Measurements from ENCODE around the gene PRKG1.
"Not testable (repeated sequence)": the region's sequence is repeated elsewhere in the genome, so short reads cannot be mapped to it uniquely, and the experiment has no call there.

PRKG1 gene

DNA sequence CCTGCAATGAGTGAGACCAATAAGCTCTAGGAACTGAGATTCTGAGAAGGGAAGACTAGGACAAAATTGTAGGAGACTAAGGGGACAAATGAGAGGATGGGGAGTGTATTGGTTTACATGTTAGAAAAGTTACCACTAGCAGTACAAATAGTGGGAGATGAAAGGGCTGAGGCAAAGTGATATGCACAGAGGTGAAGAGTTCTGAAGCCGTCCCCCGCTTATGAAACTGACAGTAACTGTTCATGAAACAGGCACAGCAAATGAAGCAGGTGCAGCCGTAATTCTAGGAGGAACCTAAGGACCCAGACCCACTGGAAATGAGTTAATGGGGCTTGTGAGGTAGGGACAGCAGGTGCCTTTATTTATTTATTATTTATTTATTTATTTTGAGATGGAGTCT lies 211.3 kb downstream of the PRKG1 start:
- no peak for DNase-seq

DNA sequence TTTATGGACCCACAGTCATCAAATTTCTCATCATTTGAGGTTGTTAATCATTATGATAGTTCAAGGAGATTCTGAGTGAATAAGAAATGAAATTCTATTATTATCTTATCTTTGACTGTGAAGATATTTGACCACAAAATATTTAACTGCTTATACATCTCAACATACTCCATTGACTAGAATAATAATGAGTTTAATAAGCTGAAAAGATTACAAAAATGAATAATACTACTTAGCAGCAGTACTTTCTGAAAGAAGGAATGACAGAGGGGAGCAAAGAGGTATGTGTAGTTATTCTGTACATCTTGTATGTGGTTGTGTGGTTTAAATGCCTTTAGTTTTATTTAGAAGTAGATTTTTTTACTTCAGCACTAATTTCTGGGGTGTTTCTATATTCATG lies 214.2 kb downstream of the PRKG1 start:
- no peak for DNase-seq

DNA sequence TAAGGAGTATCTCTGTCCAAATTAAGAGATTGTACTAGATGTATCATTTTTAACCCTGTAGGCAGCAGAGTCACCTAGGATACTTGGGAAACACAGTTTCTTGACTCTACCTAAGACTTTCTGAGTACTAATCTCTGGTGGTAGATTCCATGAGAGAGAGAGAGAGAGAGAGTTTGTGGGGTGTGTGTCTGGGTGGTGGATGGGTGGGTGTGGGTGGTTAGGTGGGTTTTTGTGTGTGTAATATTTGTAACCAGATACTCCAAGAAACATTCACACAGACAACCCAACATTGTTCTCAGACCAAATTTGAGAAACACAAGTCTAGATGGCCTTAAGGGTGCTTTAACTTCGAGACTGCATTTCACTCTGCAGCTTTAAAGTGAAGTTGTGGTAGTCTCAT lies 215.2 kb downstream of the PRKG1 start:
- no peak for DNase-seq

DNA sequence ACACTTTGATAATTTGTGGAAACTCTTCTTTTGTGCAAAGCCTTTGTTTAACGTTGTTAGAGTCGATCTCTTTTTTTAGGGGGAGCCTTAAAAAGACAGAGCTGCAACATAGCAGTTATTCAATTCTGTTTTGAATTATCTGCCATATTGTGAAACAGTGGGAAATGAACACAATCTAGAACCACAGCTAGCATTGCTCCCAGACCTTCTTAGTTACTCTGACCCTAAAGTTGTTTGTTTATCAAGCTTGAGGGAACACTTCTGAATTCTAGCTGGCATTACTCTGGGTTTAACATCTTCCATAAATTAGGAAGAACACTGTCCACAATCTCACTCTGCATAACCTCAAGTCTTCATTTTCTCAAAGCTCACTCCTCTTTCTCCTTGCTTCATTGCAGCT lies 217.7 kb downstream of the PRKG1 start:
- no peak for DNase-seq

DNA sequence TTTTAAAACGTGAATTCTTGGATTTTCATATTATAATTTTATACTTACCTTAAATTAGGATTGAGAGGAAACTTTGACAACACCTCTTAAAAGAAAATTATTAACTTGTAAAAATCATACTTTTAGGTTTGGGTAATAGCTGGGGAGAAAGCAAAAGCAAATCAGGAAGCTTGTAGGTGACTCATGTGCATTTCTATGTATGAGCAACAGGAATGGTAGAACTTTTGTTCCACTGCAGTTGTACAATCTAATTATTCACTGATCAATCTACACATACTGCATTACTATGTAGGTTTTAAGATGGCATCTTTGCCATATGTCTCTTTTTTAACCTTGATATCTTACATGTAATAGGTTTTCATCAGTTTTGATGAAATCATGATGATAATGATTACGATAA lies 223.2 kb downstream of the PRKG1 start:
- no peak for DNase-seq

DNA sequence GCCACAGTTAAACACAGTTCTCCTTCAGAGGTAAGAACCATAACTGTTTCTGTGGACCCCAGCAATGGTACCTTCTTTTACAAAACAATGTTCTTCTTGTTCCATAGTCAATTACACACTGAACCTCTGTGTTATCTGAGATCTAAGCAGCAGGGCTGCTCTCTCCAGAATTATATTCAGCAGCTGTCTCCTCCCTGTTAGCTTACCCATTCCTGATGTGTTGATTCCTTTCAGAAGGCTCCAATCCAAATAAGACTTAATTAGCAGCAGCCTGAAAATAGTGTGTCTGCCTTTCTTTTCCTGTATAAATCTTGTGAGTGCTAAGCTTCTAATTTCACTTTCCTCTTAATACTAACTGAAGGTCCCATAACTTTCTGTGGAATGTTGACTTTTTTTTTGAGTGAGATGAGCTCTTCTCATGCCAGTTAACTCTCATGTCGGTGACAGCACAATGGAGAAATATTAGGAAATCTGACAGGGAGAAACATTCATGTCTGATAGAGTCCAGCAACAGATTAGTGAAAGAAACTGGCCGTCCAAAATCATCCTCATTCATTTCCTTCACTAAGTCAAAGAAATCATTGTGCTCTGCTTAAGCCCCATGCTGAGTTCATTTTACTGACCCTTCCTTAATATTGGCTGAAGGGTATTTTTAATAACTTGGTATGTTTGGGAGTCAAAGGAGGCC lies 226.5 kb downstream of the PRKG1 start:
- no peak for DNase-seq

DNA sequence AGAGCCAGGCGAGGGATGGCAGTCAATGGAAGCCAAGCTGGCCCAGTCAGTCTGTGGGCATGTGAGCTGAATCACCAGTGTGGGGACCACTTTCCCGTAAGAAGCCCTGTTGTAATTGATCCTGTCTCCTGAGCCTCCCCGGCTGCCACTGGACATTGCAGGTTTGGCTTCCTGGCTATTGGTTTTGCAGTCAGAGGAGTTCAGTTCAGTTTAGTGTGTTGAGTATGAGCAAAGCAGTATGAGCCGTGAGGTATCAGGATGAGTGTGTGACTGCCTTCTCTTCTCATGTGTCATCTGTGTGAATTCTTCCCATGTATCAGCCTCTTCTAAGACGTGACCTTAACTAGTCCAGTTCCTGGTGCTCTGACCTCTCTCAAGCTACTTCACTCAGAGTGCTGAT lies 227.4 kb downstream of the PRKG1 start:
- DNase-seq, result no peak

DNA sequence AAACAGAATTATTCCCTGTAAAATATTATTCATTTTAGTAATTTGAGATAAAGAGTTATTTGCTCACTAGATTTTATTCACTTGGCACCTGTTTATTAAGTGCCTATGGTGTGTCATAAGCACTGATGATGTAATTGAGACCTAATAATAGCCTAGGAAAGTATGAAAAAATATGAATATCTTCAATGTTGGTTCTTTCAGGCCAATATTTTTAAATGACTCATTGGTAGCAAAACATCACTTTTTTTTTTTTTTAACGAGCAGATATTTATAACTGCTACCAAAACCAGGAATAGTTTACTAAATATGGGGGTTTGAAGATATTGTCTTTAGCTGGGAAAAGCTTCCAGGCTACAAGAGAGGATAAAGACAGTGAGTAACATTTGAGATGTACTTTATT lies 228.0 kb downstream of the PRKG1 start:
- DNase-seq, result no peak

DNA sequence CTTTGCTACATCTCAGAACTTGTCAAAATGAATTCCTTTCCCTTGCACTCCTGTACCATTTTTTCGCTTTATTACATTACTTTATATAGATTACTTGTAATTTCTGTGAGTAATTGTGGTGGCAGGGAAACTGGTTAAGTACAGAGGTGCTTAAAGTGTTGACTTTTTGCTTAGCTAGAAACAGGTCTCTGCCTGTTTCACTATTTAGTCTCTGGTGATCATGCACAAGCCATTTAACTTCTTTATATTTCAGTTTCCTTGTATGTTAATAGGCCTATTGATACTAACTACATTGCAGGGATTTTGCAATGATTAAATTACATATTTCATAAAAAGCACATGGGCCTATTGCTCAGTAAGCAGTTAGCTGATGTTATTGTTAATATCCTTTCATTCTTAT lies 233.8 kb downstream of the PRKG1 start:
- no peak for DNase-seq

DNA sequence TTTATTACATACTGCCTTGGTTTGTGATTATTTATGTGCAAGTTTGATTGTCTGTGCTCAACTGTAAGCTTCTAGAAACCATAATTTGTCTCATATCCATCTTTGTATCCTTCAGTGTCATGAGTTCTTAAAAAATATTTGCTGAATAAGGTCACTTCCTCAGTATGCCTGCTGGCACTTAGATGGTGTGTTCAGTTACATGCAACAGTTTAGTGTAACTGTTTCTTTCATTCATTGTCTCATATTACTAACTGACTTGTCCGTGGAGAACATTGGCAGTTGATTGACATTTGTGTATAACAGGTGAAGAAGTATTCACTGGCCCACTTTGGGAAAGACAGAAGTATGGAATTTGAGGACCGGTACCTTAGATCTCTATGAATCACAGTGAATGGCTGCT lies 236.9 kb downstream of the PRKG1 start:
- DNase-seq, result no peak

DNA sequence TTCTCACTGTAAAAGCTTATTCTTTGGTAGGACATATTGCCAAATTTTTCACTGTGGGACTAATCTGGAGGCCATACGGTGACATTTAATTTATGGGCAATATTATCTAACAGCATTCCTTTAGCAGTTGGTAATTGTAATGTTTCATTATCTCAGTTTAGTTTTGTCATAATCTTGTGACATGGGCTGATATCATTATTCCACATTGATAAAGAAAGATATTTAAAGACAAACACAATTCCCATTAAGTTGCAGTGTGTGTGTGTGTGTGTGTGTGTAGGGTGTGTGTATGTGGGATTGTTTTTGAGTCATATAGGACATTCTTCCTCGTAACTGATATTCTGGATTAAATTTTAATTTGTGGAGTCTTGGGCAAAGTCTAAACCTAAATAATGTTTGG lies 238.5 kb downstream of the PRKG1 start:
- no peak for DNase-seq

DNA sequence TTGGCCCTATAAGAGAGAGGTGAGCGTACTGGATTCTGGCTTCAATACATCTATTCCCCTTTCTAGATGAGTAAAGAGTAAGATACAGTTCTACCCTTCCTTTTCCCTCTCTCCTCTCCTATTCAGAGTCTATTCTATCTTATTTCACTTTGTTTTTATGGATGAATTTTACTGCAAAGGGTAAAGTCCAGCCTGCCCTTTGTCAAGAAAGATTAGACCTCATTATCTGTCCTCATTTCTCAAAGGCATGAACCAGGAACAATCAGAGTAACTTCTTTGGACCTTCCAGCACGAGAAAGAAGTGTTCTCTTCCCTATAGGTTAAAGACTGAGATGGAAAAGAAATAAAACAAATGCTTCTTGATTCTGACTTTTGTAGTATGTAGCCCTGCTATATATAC lies 239.0 kb downstream of the PRKG1 start:
- DNase-seq, result no peak

DNA sequence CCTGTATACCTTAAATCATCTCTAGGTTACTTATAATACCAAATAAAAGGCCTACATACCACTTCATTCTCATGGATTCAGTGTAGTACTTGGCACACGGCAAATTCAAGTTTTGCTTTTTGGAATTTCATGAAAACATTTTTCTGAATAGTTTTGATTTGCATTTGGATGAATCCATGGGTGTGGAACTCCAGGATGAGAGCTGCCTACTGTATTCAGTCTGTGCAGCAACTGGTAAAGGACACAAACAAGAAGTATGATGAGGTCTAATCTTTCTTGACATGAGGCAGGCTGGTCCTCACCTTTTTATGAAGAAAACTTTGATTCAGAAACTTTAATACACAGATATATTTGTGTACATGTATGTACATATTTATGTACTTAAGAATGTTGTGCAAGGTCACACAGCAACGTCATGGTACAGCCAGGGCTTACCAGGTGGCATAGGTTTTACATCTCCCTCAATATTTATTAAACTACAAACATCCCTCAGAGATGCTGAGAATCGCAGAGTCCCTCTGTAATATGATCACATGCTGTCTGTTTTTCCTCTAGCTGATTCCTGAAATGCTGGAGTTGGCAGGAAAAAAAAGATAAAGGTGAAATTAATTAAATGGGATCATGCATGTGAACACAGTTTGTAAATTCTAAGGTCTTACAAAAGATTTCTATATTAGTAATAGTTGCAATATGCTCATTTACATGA lies 239.6 kb downstream of the PRKG1 start:
- DNase-seq, result no peak

DNA sequence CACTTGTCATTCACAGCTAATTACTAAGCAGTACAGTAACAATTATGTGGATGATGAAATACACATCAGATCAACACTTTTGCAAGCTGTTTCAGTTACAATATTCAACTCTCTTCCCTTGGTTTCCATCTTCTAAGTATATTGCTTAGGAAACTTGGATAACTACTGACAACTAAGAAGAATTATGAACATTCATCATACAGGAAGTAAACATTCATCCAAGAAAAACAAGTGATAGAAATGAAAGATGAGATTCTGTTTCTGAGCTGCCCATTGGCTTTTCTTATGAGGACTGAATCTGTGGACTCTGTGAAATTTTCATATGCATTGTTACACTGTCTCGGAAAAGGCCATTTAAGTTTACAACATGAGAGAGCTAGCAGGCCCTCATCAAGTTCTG lies 240.2 kb downstream of the PRKG1 start:
- DNase-seq, result no peak

DNA sequence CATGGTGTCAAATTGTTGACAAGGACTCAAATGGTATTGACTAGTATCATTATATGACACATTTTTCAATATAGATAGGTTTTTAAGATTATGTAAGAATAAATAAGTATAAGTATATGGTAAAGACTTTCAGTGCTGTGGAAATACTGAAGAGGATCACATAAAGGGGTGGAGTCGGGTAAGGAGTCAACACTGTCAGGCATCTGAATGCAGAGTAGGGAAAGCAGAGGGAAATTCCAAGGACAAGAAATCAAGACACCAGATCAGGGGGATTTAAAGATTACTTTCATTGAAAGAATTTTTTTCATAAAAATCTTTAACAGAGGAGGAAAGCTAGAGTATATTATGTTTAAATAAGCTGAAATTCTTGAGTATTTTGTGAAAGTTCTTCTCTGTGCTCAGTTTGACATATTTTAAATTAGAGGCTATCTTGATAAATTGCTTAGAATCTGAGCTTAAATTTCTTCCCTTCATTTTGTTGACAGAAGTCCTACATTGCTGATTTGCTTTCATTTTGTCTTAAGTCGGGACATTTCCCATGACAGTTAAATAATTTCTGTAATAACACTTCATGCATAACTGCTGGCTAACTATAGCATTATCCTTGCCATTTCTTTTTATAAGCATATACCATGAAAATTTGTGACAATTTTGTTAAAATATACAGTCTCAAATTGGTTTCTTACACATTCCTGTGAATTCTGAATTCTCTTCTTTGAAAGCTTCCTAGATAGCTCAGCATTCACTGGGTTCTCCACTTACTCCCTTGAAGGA lies 244.3 kb downstream of the PRKG1 start:
- no peak for DNase-seq

DNA sequence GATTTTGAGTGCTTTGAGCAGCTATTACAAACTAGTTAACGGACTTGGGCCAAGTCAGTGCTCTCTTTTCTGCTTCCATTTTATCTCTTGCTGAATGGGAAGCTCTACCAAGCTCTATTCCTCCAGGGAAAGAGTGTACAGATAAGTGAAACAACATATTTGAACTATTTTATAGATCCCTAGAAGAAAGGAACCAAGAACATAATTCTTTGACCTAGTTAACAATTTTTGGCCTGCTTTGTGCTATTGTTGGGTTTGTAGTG lies 244.8 kb downstream of the PRKG1 start:
- DNase-seq, result no peak

DNA sequence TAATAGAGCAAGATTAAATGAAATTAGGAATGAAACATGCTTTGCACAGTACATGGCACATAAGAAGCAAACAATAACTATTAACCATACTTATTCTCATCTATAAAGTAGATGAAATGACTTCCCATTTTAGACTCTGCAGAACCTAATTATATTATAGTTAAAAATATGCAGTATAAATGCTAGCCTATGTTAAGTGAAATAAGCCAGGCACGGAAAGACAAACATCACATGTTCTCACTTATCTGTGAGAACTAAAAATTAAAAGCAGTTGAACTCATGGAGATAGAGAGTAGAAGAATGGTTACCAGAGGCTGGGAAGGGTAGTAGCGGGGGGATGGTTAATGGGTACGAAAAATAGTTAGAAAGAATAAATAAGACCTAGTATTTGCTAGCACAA lies 247.0 kb downstream of the PRKG1 start:
- no peak for DNase-seq

DNA sequence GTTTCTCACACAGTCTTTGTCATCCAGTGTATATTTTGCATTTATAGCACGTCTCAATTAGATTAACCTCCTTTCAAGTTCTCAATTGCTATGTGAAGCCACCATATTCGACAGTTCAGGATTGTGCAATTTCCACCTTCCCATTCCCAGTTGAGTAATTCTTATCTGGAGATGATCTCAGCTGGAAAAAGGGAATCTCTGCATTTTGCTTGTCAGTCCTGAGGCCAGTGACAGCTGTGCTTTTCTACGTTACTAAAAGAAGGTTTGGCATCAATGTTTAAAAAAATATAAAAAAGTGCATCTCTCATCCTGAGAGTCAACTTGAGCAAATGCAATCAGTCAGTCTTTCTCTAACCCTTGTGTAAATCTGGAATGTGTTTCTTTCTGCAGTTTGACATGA lies 247.7 kb downstream of the PRKG1 start:
- DNase-seq, result no peak

DNA sequence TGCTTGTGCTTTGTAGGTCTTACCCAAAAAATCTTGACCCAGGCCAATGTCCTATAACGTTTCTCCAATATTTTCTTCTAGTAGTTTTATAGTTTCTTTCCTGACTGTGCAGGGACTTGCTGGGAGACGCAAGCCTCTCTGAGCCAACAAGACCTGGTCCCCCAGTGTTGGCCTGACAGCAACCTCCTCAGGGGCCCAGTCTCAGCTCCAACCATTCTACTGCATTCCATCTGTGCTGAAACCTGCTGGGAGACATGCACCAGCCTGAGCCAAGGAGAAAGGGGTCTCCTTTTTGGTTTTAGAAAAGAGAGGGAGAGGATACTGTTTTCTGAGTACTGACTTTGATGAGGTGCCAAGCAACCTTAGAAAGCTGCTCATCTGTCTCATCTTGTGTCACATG lies 251.4 kb downstream of the PRKG1 start:
- no peak for DNase-seq

DNA sequence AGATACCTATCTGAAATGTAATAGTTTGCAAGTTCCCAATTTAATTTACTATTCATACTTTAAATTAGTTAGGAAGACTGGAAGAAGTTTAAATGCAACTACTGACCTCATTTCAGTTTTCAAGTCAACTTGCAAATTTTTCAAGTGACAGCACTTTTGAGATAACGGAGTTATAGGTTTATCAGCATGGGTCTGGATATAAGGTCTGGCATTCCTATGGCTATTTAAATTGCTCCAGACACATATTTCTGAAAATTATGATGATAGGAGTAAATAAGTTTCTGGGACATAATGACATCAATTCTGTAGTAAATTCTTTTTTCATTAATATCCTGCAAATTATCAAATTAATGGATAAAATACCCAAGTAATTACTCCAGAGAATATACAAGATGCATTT lies 251.9 kb downstream of the PRKG1 start:
- DNase-seq, result no peak

DNA sequence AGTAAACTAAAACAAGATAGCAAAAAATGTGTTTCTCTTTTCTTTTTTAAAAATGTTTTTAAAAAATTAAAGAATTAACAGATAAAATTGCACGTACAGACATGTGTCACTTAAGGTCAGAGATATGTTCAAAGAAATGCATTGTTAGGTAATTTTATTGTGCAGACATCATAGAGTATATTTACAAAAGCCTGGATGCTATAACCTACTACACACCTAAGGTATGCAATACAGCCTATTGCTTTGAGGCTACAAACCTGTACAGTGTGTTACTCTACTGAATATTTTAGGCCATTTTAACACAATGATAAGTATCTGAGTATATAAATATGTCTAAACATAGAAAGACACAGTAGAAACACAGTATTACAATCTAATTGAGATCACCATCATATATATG lies 253.1 kb downstream of the PRKG1 start:
- DNase-seq, result no peak

DNA sequence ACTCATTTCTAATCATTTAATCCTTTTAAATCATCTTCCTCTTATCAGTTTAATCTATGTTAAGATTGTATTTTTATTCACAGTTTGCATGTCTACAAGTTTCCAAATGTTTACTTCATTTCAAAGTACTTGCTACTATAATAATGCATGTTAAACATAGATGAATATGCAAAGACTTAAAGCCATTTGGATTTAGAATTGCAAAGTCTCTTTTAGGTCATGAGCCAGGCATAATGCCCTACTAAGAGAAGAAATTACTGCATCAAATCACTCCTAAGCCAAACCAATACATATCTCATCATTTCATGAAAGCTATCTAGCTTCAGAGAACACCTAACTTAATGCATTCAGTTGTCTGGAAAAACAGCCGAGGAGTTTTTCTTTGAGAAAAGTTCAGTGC lies 266.1 kb downstream of the PRKG1 start:
- no peak for DNase-seq

DNA sequence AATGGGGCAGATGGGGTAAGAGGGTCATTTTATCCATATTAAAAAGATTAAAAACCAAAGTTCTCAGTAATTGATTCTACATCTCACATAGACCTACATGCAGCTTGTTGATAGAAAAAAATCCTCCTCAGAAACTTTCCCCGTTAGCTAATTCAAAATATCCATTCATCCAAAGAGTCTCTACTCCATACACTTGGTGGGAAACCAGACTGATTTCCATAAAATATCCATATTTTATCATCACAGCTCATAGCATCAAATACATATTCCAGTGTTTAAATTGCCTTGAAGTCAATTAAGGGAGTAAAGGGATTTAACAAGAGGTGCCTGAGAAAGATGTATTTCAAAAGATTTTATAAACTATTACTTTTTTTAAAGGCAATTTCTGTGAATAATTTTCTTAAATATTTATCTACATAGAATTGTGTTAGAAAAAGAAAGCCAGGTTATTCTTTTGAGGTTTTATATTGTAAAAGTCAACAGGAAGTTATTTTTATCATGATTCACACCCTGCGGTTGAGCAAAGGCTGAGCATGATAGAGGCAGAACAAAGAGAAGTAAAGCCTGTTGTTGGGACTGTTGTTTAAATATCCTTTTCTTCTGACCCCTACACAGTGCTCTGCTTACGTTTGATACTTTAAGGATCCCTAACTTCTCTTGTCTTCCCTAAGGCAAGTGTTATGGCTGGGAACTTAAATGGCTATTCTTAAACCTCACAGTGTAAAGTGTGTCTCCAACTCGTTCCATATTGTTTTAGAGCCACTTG lies 266.7 kb downstream of the PRKG1 start:
- no peak for DNase-seq

DNA sequence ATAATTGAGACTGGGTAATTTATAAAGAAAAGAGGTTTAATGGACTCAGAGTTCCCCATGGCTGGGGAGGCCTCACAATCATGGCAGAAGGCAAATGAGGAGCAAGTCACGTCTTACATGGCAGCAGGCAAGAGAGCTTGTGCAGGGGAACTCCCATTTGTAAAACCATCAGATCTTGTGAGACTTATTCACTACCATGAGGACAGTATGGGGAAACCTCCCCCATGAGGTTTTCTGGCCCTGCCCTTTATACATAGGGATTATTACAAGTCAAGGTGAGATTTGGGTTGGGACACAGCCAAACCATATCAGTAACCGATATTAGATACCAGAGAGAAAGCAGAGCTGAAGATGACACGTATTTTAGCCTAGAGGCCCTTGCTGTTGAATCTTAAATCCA lies 267.5 kb downstream of the PRKG1 start:
- DNase-seq, result not testable (repeated sequence)
